GM18907 (cell line): ENCODE measurements around the gene IBA57.

Experiments used
- ATAC-seq: cut with Tn5 transposase; IDR thresholded peaks from one replicate; pipeline ENCODE4 v1.9.1; 2021; ENCODE audit warnings: mild to moderate bottlenecking, moderate library complexity; ENCODE audit not compliant: unreplicated experiment

Gene IBA57

GRCh38 chr1:228165372-228166169 is at the start of gene IBA57:
Gene IBA57 (plus strand): TSS chr1:228165804. CDS start chr1:228165817, 13 bp downstream.
- peak; percentile 86 for ATAC-seq

GRCh38 chr1:228117335-228117734 is 48.3 kb upstream of the IBA57 start:
- ATAC-seq, result no peak

- ATAC-seq, result no peak
Observed at GRCh38 chr1:228118040-228118439, 47.6 kb upstream of the IBA57 start.

GRCh38 chr1:228120351-228120750 is 45.3 kb upstream of the IBA57 start:
- no peak for ATAC-seq

- no peak for ATAC-seq
Observed at GRCh38 chr1:228120857-228121489, 44.6 kb upstream of the IBA57 start.

- ATAC-seq, result no peak
Observed at GRCh38 chr1:228122921-228123441, 42.6 kb upstream of the IBA57 start.

- ATAC-seq, result no peak
Observed at GRCh38 chr1:228123505-228123904, 42.1 kb upstream of the IBA57 start.

- ATAC-seq, result no peak
Observed at GRCh38 chr1:228125185-228125584, 40.4 kb upstream of the IBA57 start.

GRCh38 chr1:228131766-228132165 is 33.8 kb upstream of the IBA57 start:
- ATAC-seq, result no peak

GRCh38 chr1:228134591-228134990 is 31.0 kb upstream of the IBA57 start:
- no peak for ATAC-seq

- ATAC-seq, result no peak
Observed at GRCh38 chr1:228136901-228137300, 28.7 kb upstream of the IBA57 start.

GRCh38 chr1:228139406-228139930 is 26.1 kb upstream of the IBA57 start:
- ATAC-seq, result no peak

GRCh38 chr1:228139931-228140723 is 25.5 kb upstream of the IBA57 start, which contains the start of gene GUK1:
Gene GUK1 (plus strand): TSS chr1:228140279. CDS start chr1:228140303, 24 bp downstream.
- ATAC-seq, result peak; percentile 93

GRCh38 chr1:228140724-228141225 is 24.8 kb upstream of the IBA57 start:
- no peak for ATAC-seq

- ATAC-seq, result no peak
Observed at GRCh38 chr1:228141226-228142044, 24.2 kb upstream of the IBA57 start.

GRCh38 chr1:228142155-228142691 is 23.4 kb upstream of the IBA57 start:
- ATAC-seq, result no peak

GRCh38 chr1:228142701-228143136 is 22.9 kb upstream of the IBA57 start:
- no peak for ATAC-seq

- ATAC-seq, result no peak
Observed at GRCh38 chr1:228143480-228144192, 22.0 kb upstream of the IBA57 start.
